Liver (tissue), 9 donors: Measurements from ENCODE around the gene SLC27A6. TPM values are rescaled to one million over a fixed set of nuclear protein-coding genes. Genes with fewer than 3 reads are reported as not detected.

ENCODE experiments used
- DNase-seq: peaks from one replicate; pipeline ENCODE4 v3.0.0-alpha.2; 2017; ENCODE audit warnings: low spot score
- H3K27ac ChIP-seq, 2 donors: one replicate each; pipeline ENCODE4 v1.7.0; 2013; ENCODE audit warnings: inconsistent platforms in 2 of 2, low read length in 2 of 2, control low read depth in 1 of 2, low read depth in 1 of 2, mild to moderate bottlenecking in 1 of 2
- H3K27me3 ChIP-seq, 4 donors: one replicate each; pipeline versions ENCODE4 v1.6.1 to v1.7.0; 2013; ENCODE audit warnings: low read length in 3 of 4, inconsistent platforms in 1 of 4, mild to moderate bottlenecking in 1 of 4, moderate library complexity in 1 of 4; ENCODE audit not compliant: control insufficient read depth in 4 of 4, insufficient read depth in 4 of 4
- H3K36me3 ChIP-seq, 4 donors: one replicate each; pipeline versions ENCODE4 v1.6.1 to v1.7.0; 2013; ENCODE audit warnings: low read length in 3 of 4, mild to moderate bottlenecking in 3 of 4, low read depth in 1 of 4, moderate library complexity in 1 of 4; ENCODE audit not compliant: control insufficient read depth in 4 of 4, insufficient read depth in 3 of 4
- H3K4me1 ChIP-seq, 4 donors: one replicate each; pipeline versions ENCODE4 v1.6.1 to v1.7.0; 2013; ENCODE audit warnings: low read length in 3 of 4, mild to moderate bottlenecking in 3 of 4, moderate library complexity in 1 of 4; ENCODE audit not compliant: control insufficient read depth in 4 of 4, insufficient read depth in 4 of 4
- H3K4me3 ChIP-seq, 3 donors: one replicate each; pipeline versions ENCODE4 v1.6.1 to v1.7.0; 2013; ENCODE audit warnings: low read length in 3 of 3, control low read depth in 1 of 3, low read depth in 1 of 3, mild to moderate bottlenecking in 1 of 3
- H3K9ac ChIP-seq, 2 donors: one replicate each; pipeline ENCODE4 v1.7.0; 2013; ENCODE audit warnings: low read length in 2 of 2, mild to moderate bottlenecking in 2 of 2, moderate library complexity in 2 of 2, control low read depth in 1 of 2, low read depth in 1 of 2
- H3K9me3 ChIP-seq, 4 donors: one replicate each; pipeline versions ENCODE4 v1.6.1 to v1.7.0; 2013; ENCODE audit warnings: low read length in 3 of 4; ENCODE audit not compliant: control insufficient read depth in 4 of 4
- ATF3 ChIP-seq: IDR thresholded peaks from 2 replicates; pipeline ENCODE4 v1.6.1; 2016; ENCODE audit warnings: antibody characterized with exemption
- CTCF ChIP-seq: fragments of 150-350 bp; IDR thresholded peaks from 2 replicates; pipeline ENCODE4 v1.5.1; 2017; ENCODE audit warnings: improper control_type of control experiment, low read depth, low read length; ENCODE audit not compliant: missing input control
- EGR1 ChIP-seq, 2 donors: IDR thresholded peaks; 2 replicates each; pipeline ENCODE4 v1.6.1; 2016 to 2018; ENCODE audit warnings: antibody characterized with exemption in 2 of 2, low read depth in 2 of 2
- FOXA1 ChIP-seq: IDR thresholded peaks from 2 replicates; pipeline ENCODE4 v1.6.1; 2016; ENCODE audit warnings: antibody characterized with exemption
- FOXA2 ChIP-seq: IDR thresholded peaks from 2 replicates; pipeline ENCODE4 v1.6.1; 2016; ENCODE audit warnings: antibody characterized with exemption
- GABPA ChIP-seq, 2 donors: IDR thresholded peaks in 1 of 2; conservative IDR thresholded peaks in 1 of 2; 2 replicates each; pipeline ENCODE4 v1.6.1; 2016; ENCODE audit warnings: antibody characterized with exemption in 2 of 2, mild to moderate bottlenecking in 1 of 2, moderate library complexity in 1 of 2
- HNF4A ChIP-seq, 2 donors: conservative IDR thresholded peaks; 2 replicates each; pipeline ENCODE4 v1.6.1; 2016; ENCODE audit warnings: antibody characterized with exemption in 2 of 2, mild to moderate bottlenecking in 2 of 2
- HNF4G ChIP-seq: IDR thresholded peaks from 2 replicates; pipeline ENCODE4 v1.6.1; 2016; ENCODE audit warnings: antibody characterized with exemption
- JUND ChIP-seq, 2 donors: IDR thresholded peaks; 2 replicates each; pipeline ENCODE4 v1.6.1; 2016; ENCODE audit warnings: antibody characterized with exemption in 2 of 2
- MAX ChIP-seq: IDR thresholded peaks from 2 replicates; pipeline ENCODE4 v1.6.1; 2016; ENCODE audit warnings: antibody characterized with exemption
- NR2F2 ChIP-seq: IDR thresholded peaks from 2 replicates; pipeline ENCODE4 v1.6.1; 2016; ENCODE audit warnings: antibody characterized with exemption
- RAD21 ChIP-seq, 2 donors: IDR thresholded peaks; 2 replicates each; pipeline ENCODE4 v1.6.1; 2016; ENCODE audit warnings: antibody characterized with exemption in 2 of 2, mild to moderate bottlenecking in 2 of 2
- REST ChIP-seq: IDR thresholded peaks from 2 replicates; pipeline ENCODE4 v1.6.1; 2016; ENCODE audit warnings: antibody characterized with exemption, mild to moderate bottlenecking
- RXRA ChIP-seq, 2 donors: IDR thresholded peaks; 2 replicates each; pipeline ENCODE4 v1.6.1; 2017 to 2018; ENCODE audit warnings: antibody characterized with exemption in 2 of 2, mild to moderate bottlenecking in 1 of 2
- SP1 ChIP-seq: IDR thresholded peaks from 2 replicates; pipeline ENCODE4 v1.6.1; 2018; ENCODE audit warnings: antibody characterized with exemption, mild to moderate bottlenecking
- TAF1 ChIP-seq: conservative IDR thresholded peaks from 2 replicates; pipeline ENCODE4 v1.6.1; 2016; ENCODE audit warnings: antibody characterized with exemption, mild to moderate bottlenecking
- YY1 ChIP-seq: IDR thresholded peaks from 2 replicates; pipeline ENCODE4 v1.6.1; 2016; ENCODE audit warnings: antibody characterized with exemption, mild to moderate bottlenecking
- ZBTB33 ChIP-seq: IDR thresholded peaks from 2 replicates; pipeline ENCODE4 v1.6.1; 2016; ENCODE audit warnings: antibody characterized with exemption
- WGBS: extraction: QIAGEN DNeasy Blood & Tissue Kit; methylation state at CpG from one replicate; pipeline ENCODE4 v1.1.7; 2013; 5-methylcytosine and 5-hydroxymethylcytosine counted together
- polyA plus RNA-seq, 2 donors: library from polyadenylated mRNA; stranded (reverse) in 1 of 2; unstranded in 1 of 2; fragments of 200-250 nt in 1 of 2; fragments of >200 nt in 1 of 2; fragmentation: Nextera tagmentation in 1 of 2; extraction: Ambion mirVana in 1 of 2; gene quantifications; one replicate each; pipeline versions ENCODE4 v1.2.1 to v1.2.3, GENCODE V29; 2013 to 2015
- total RNA-seq, 2 donors: library from RNA; depleted of rRNA; stranded (reverse); fragments of >200 nt; gene quantifications; one replicate each; pipeline ENCODE4 v1.2.3, GENCODE V29; 2014
- donor health status: healthy.
- donor health status: healthy.
- donor health status: healthy.
- donor health status: healthy.
- donor health status: healthy.

The SLC27A6 gene
- total and polyA plus RNA-seq, 4 donors, result 0.05 TPM; not detected in 3

GRCh38 chr5:129049126-129049799 lies 84.0 kb downstream of the SLC27A6 start:
- Histone ChIP-seq H3K27ac (no peak overlapping the region), H3K9me3 (no peaks in the 10 kb centered on the region), H3K27me3 (no peaks in the 10 kb centered on the region), H3K4me3 (no peak overlapping the region), H3K36me3 (no peaks in the 10 kb centered on the region), H3K4me1 (no peaks in the 10 kb centered on the region), H3K9ac (no peak overlapping the region)
- no peak for DNase-seq
- TF ChIP-seq JUND (IDR thresholded peaks at IDR 0.05) (no peak), HNF4A (conservative IDR thresholded peaks at IDR 0.05) (no peak), YY1 (no peak), REST (no peak), CTCF (no peak), SP1 (no peak), GABPA (IDR thresholded peaks at IDR 0.05 in 1 of 2, conservative IDR thresholded peaks at IDR 0.05 in 1 of 2) (no peak), EGR1 (IDR thresholded peaks at IDR 0.05; ENCODE audit: low read depth in 2 of 2) (no peak)
- 71% methylated on average over 2 of the region's 2 CpGs for WGBS

GRCh38 chr5:129051283-129051682 lies 86.0 kb downstream of the SLC27A6 start:
- no peak overlapping the region for H3K4me3 ChIP-seq
- no peaks in the 10 kb centered on the region for H3K27me3 ChIP-seq
- WGBS, result 65% methylated on average over 4 of the region's 4 CpGs
- no peak overlapping the region for H3K9ac ChIP-seq
- peaks cover 0 to under 1% (median 0%) of the 10 kb centered on the region in 4 donors for H3K9me3 ChIP-seq
- DNase-seq, result no peak
- no peak overlapping the region for H3K27ac ChIP-seq
- H3K4me1 ChIP-seq, result no peaks in the 10 kb centered on the region
- no peaks in the 10 kb centered on the region for H3K36me3 ChIP-seq
- TF ChIP-seq FOXA1 (no peak), JUND (IDR thresholded peaks at IDR 0.05) (no peak), SP1 (no peak), FOXA2 (no peak), TAF1 (no peak), HNF4A (conservative IDR thresholded peaks at IDR 0.05) (no peak), NR2F2 (no peak), REST (no peak), ATF3 (no peak), GABPA (IDR thresholded peaks at IDR 0.05 in 1 of 2, conservative IDR thresholded peaks at IDR 0.05 in 1 of 2) (no peak), RXRA (IDR thresholded peaks at IDR 0.05) (no peak), RAD21 (IDR thresholded peaks at IDR 0.05) (no peak), MAX (no peak), CTCF (no peak), EGR1 (IDR thresholded peaks at IDR 0.05; ENCODE audit: low read depth in 2 of 2) (no peak), ZBTB33 (no peak), HNF4G (no peak)
